ENCODE measurements around the gene UBAC2. TPM values are rescaled to one million over a fixed set of nuclear protein-coding genes. Genes with fewer than 3 reads are reported as not detected.
A peak's percentile ranks its signal among the peaks of the same experiment; 100 is the strongest.

The UBAC2 gene
- total RNA-seq, 3 donors from 2014 or later = 57.4 to 74.2 (median 67.5) TPM

DNA sequence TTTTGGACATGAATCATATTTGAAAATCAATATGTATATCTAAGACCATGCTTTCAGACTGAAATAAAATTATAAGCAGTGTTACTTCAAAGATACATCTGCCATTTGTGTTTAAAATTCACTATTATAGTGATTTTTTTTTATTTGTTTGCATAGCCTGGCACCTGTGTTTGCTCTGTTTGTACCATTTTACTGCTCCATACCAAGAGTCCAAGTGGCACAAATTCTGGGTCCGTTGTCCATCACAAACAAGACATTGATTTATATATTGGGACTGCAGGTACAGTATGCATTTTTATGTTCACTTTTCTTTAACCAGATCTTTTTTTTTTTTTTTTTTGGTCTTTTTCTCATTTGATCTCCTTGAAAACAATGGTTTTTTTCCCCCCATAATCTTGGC, 113.3 kb downstream of the UBAC2 start:
- Histone ChIP-seq H3K9me3 (no peaks in the 10 kb centered on the region), H3K4me3 (no peak overlapping the region), H3K4me1 (ENCODE audit: low read depth) (peaks cover 9% of the 10 kb centered on the region), H3K36me3 (ENCODE audit: low read depth) (no peaks in the 10 kb centered on the region)
- TF ChIP-seq CTCF (IDR thresholded peaks at IDR 0.05) = no peak
- peak; percentile 42 for ATAC-seq
- intact Hi-C loops (cut with DNase I, micrococcal nuclease) = no loop called here
- no peak for DNase-seq

DNA sequence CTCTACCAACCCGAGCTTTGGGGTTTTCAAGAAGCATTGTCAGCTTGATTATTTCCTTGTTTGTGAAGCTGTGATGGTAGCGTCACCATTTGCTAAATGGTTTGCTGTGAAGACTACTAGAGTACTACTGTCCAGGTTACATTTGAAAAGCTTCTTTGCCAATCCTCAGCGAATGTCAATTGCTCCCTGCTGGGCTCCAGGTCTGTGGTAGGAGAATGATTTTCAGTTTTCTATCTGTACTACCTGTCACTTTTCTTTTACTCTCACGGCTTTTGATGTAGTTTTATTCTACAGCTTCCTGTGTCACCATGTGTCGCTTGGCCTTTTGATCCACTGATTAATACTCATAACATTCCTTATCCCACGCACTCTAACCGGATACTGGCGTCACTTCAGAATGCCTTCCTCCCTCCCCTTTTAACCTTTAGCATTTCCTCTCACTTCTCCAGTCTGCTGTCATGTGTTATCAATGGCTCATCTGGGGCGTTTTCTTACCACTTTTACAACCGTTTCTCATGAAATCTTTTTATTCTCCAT, 114.1 kb downstream of the UBAC2 start:
- peak; percentile 61 for ATAC-seq

GRCh38 chr13:99315186-99315585, 114.5 kb downstream of the UBAC2 start:
- no peak for TF ChIP-seq CTCF (IDR thresholded peaks at IDR 0.05)
- peaks cover 4% of the 10 kb centered on the region for H3K4me1 ChIP-seq (ENCODE audit: low read depth)
- DNase-seq = no peak
- no peaks in the 10 kb centered on the region for H3K9me3 ChIP-seq
- no peaks in the 10 kb centered on the region for H3K36me3 ChIP-seq (ENCODE audit: low read depth)
- ATAC-seq = no peak
- H3K4me3 ChIP-seq = no peak overlapping the region
- intact Hi-C loops (cut with DNase I, micrococcal nuclease) = no loop called here

More for the DNA sequence above, 114.1 kb downstream of the UBAC2 start:
- Histone ChIP-seq H3K4me3 (no peak overlapping the region), H3K4me1 (ENCODE audit: low read depth) (peaks cover 7% of the 10 kb centered on the region), H3K36me3 (ENCODE audit: low read depth) (no peaks in the 10 kb centered on the region), H3K9me3 (no peaks in the 10 kb centered on the region)
- TF ChIP-seq CTCF (IDR thresholded peaks at IDR 0.05) = no peak
- DNase-seq = no peak
- intact Hi-C loops (cut with DNase I, micrococcal nuclease) = no loop called here

- no peak for DNase-seq
- Histone ChIP-seq H3K9me3 (no peaks in the 10 kb centered on the region), H3K36me3 (ENCODE audit: low read depth) (no peaks in the 10 kb centered on the region), H3K4me1 (ENCODE audit: low read depth) (peaks cover 4% of the 10 kb centered on the region), H3K4me3 (no peak overlapping the region)
- TF ChIP-seq CTCF (IDR thresholded peaks at IDR 0.05) = no peak
- intact Hi-C loops (cut with DNase I, micrococcal nuclease) = no loop called here
- no peak for ATAC-seq
Measured at GRCh38 chr13:99316224-99316623, 115.6 kb downstream of the UBAC2 start.

- Histone ChIP-seq H3K36me3 (ENCODE audit: low read depth) (no peaks in the 10 kb centered on the region), H3K9me3 (no peaks in the 10 kb centered on the region), H3K4me3 (no peak overlapping the region), H3K4me1 (ENCODE audit: low read depth) (peaks cover 4% of the 10 kb centered on the region)
- no peak for DNase-seq
- ATAC-seq = no peak
- TF ChIP-seq CTCF (IDR thresholded peaks at IDR 0.05) = no peak
- intact Hi-C loops (cut with DNase I, micrococcal nuclease) = no loop called here
Measured at GRCh38 chr13:99316657-99317256, 116.1 kb downstream of the UBAC2 start.
